ENCODE measurements around the gene CSH2. TPM values are rescaled to one million over a fixed set of nuclear protein-coding genes. Genes with fewer than 3 reads are reported as not detected.

The CSH2 gene
- total and polyA plus RNA-seq, 2 experiments from 2014 or later = not detected

GRCh38 chr17:63836811-63837210 is 36.7 kb downstream of the CSH2 start:
- peaks cover 12% of the 10 kb centered on the region for H3K36me3 ChIP-seq
- DNase-seq (ENCODE audit: low read depth in 1 of 2, low spot score in 1 of 2) = no peak
- H3K27me3 ChIP-seq = no peaks in the 10 kb centered on the region

GRCh38 chr17:63835167-63835720 is 38.2 kb downstream of the CSH2 start:
- no peaks in the 10 kb centered on the region for H3K9me3 ChIP-seq (ENCODE audit: low read depth)
- peaks cover 12% of the 10 kb centered on the region for H3K4me1 ChIP-seq (ENCODE audit: low read depth)
- peaks cover 28% of the 10 kb centered on the region for H3K36me3 ChIP-seq
- no peak for DNase-seq (ENCODE audit: low read depth in 1 of 2, low spot score in 1 of 2)
- no peak overlapping the region for H3K4me3 ChIP-seq
- H3K27me3 ChIP-seq = no peaks in the 10 kb centered on the region
- no peak for TF ChIP-seq CTCF (IDR thresholded peaks at IDR 0.05; ENCODE audit: low read depth, low read length)
- H3K27ac ChIP-seq = no peak overlapping the region

More at GRCh38 chr17:63836811-63837210, 36.7 kb downstream of the CSH2 start:
- H3K4me3 ChIP-seq = no peak overlapping the region
- no peak for TF ChIP-seq CTCF (IDR thresholded peaks at IDR 0.05; ENCODE audit: low read depth, low read length)
- no peaks in the 10 kb centered on the region for H3K9me3 ChIP-seq (ENCODE audit: low read depth)
- H3K27ac ChIP-seq = no peak overlapping the region
- peaks cover 26% of the 10 kb centered on the region for H3K4me1 ChIP-seq (ENCODE audit: low read depth)

GRCh38 chr17:63834431-63835166 is 38.9 kb downstream of the CSH2 start:
- TF ChIP-seq CTCF (IDR thresholded peaks at IDR 0.05; ENCODE audit: low read depth, low read length) = peak; percentile 73
- peaks cover 12% of the 10 kb centered on the region for H3K4me1 ChIP-seq (ENCODE audit: low read depth)
- peak; percentile 83 to 85 for DNase-seq (ENCODE audit: low read depth in 1 of 2, low spot score in 1 of 2)
- H3K9me3 ChIP-seq (ENCODE audit: low read depth) = no peaks in the 10 kb centered on the region
- H3K4me3 ChIP-seq = no peak overlapping the region
- H3K36me3 ChIP-seq = peaks cover 32% of the 10 kb centered on the region
- no peaks in the 10 kb centered on the region for H3K27me3 ChIP-seq
- no peak overlapping the region for H3K27ac ChIP-seq

GRCh38 chr17:63833741-63834373 is 39.6 kb downstream of the CSH2 start:
- no peak for DNase-seq (ENCODE audit: low read depth in 1 of 2, low spot score in 1 of 2)
- no peaks in the 10 kb centered on the region for H3K27me3 ChIP-seq
- H3K9me3 ChIP-seq (ENCODE audit: low read depth) = no peaks in the 10 kb centered on the region
- TF ChIP-seq CTCF (IDR thresholded peaks at IDR 0.05; ENCODE audit: low read depth, low read length) = no peak
- peaks cover 4% of the 10 kb centered on the region for H3K4me1 ChIP-seq (ENCODE audit: low read depth)
- H3K4me3 ChIP-seq = no peak overlapping the region
- H3K27ac ChIP-seq = no peak overlapping the region
- peaks cover 38% of the 10 kb centered on the region for H3K36me3 ChIP-seq

GRCh38 chr17:63833026-63833740 is 40.3 kb downstream of the CSH2 start:
- H3K27me3 ChIP-seq = no peaks in the 10 kb centered on the region
- H3K4me3 ChIP-seq = no peak overlapping the region
- TF ChIP-seq CTCF (IDR thresholded peaks at IDR 0.05; ENCODE audit: low read depth, low read length) = no peak
- DNase-seq (ENCODE audit: low read depth in 1 of 2, low spot score in 1 of 2) = no peak
- H3K27ac ChIP-seq = no peak overlapping the region
- H3K4me1 ChIP-seq (ENCODE audit: low read depth) = peaks cover 3% of the 10 kb centered on the region
- H3K36me3 ChIP-seq = peaks cover 38% of the 10 kb centered on the region
- H3K9me3 ChIP-seq (ENCODE audit: low read depth) = no peaks in the 10 kb centered on the region
